ENCODE measurements around the gene ZNF483.

GRCh38 chr9:111501648-111502047, 23.3 kb upstream of the ZNF483 start:
- TF ChIP-seq CTCF (IDR thresholded peaks at IDR 0.05), result no peak
- no peak for TF ChIP-seq TAF1 (IDR thresholded peaks at IDR 0.05; ENCODE audit: borderline replicate concordance, low read depth, low read length)
- no peak for TF ChIP-seq REST (IDR thresholded peaks at IDR 0.05; ENCODE audit: low read depth, low read length)
- no peak for TF ChIP-seq USF1 (IDR thresholded peaks at IDR 0.05; ENCODE audit: borderline replicate concordance, low read depth)
- TF ChIP-seq EZH2phosphoT487 (IDR thresholded peaks at IDR 0.05; ENCODE audit: borderline replicate concordance, low read depth), result no peak
- TF ChIP-seq POLR2AphosphoS5 (IDR thresholded peaks at IDR 0.05; ENCODE audit: low read depth, low read length), result no peak
- TF ChIP-seq GATA2 (CRISPR knock-in tag; IDR thresholded peaks at IDR 0.05), result no peak
- TF ChIP-seq MAX (IDR thresholded peaks at IDR 0.05; ENCODE audit: low read depth), result no peak
- TF ChIP-seq RXRA (IDR thresholded peaks at IDR 0.05; ENCODE audit: borderline replicate concordance, low read depth), result no peak
- no peak for TF ChIP-seq CHD2 (IDR thresholded peaks at IDR 0.05; ENCODE audit: low read length, partially characterized antibody)
- no peak for TF ChIP-seq PBX3 (IDR thresholded peaks at IDR 0.05)
- no peak for TF ChIP-seq TCF12 (IDR thresholded peaks at IDR 0.05)
- TF ChIP-seq SIN3A (IDR thresholded peaks at IDR 0.05; ENCODE audit: borderline replicate concordance, low read depth, low read length), result no peak
